Activated T-helper 9 cell treated with anti-CD3 and anti-CD28 coated beads, Interleukin-2, amount 50 U/mL, for 16 hours (primary cell): ENCODE results near the gene CD84.
A peak's percentile ranks its signal among the peaks of the same experiment; 100 is the strongest.
"Not testable (repeated sequence)": the region's sequence is repeated elsewhere in the genome, so short reads cannot be mapped to it uniquely, and the experiment has no call there.

Source experiments
- DNase-seq: peaks from one replicate; pipeline ENCODE4 v3.0.0-alpha.2; 2020; ENCODE audit warnings: low read depth

The CD84 gene

GRCh38 chr1:160610569-160611242 is 31.4 kb upstream of the CD84 start:
- no peak for DNase-seq

- no peak for DNase-seq
Observed at GRCh38 chr1:160608941-160609340, 29.6 kb upstream of the CD84 start.

- DNase-seq = no peak
Observed at GRCh38 chr1:160608514-160608913, 29.2 kb upstream of the CD84 start.

GRCh38 chr1:160608057-160608456 is 28.8 kb upstream of the CD84 start:
- no peak for DNase-seq

GRCh38 chr1:160607672-160608032 is 28.4 kb upstream of the CD84 start:
- DNase-seq = no peak

GRCh38 chr1:160607011-160607671 is 27.8 kb upstream of the CD84 start:
- no peak for DNase-seq

GRCh38 chr1:160606611-160607010 is 27.3 kb upstream of the CD84 start:
- DNase-seq = no peak

- no peak for DNase-seq
Observed at GRCh38 chr1:160605792-160606479, 26.6 kb upstream of the CD84 start.

- DNase-seq = no peak
Observed at GRCh38 chr1:160605205-160605604, 25.9 kb upstream of the CD84 start.

- no peak for DNase-seq
Observed at GRCh38 chr1:160597705-160598104, 18.4 kb upstream of the CD84 start.

GRCh38 chr1:160597051-160597450 is 17.8 kb upstream of the CD84 start:
- no peak for DNase-seq

- no peak for DNase-seq
Observed at GRCh38 chr1:160590488-160590887, 11.2 kb upstream of the CD84 start.

- DNase-seq = no peak
Observed at GRCh38 chr1:160588468-160588867, 9.2 kb upstream of the CD84 start.

- no peak for DNase-seq
Observed at GRCh38 chr1:160584784-160585183, 5.5 kb upstream of the CD84 start.

GRCh38 chr1:160582976-160583375 is 3.7 kb upstream of the CD84 start:
- DNase-seq = not testable (repeated sequence)

GRCh38 chr1:160581961-160582360 is 2.7 kb upstream of the CD84 start:
- DNase-seq = no peak

GRCh38 chr1:160580221-160580812 is 1.0 kb upstream of the CD84 start:
- DNase-seq = no peak

GRCh38 chr1:160578525-160579191 is 638 bp downstream of the CD84 start:
- no peak for DNase-seq

- DNase-seq = no peak
Observed at GRCh38 chr1:160578175-160578524, 1.1 kb downstream of the CD84 start.

GRCh38 chr1:160577671-160578070 is 1.6 kb downstream of the CD84 start:
- no peak for DNase-seq

GRCh38 chr1:160576884-160577283 is 2.4 kb downstream of the CD84 start:
- no peak for DNase-seq

- DNase-seq = peak; percentile 26
Observed at GRCh38 chr1:160576390-160576789, 2.9 kb downstream of the CD84 start.
